Smooth muscle cell (in vitro differentiated cells): ENCODE data around the gene FEZ2. TPM values are rescaled to one million over a fixed set of nuclear protein-coding genes. Genes with fewer than 3 reads are reported as not detected.

ENCODE experiments used
- DNase-seq: peaks from one replicate; lab custom pipeline; 2025; ENCODE audit not compliant: unreplicated experiment; lab: John Stamatoyannopoulos, UW
- H2AFZ ChIP-seq: fragments of 200-600 bp; sonication (generic); 2 replicates; pipeline ENCODE4 v1.6.0; 2016; ENCODE audit warnings: antibody characterized with exemption, low read depth, mild to moderate bottlenecking
- H3F3A ChIP-seq: fragments of 200-600 bp; sonication (generic); 2 replicates; pipeline ENCODE4 v1.6.0; 2017; ENCODE audit warnings: antibody characterized with exemption, low read depth
- H3K27ac ChIP-seq: fragments of 200-600 bp; sonication (generic); 2 replicates; pipeline ENCODE4 v1.5.1; 2016; ENCODE audit warnings: low read depth, mild to moderate bottlenecking
- H3K27me3 ChIP-seq: fragments of 200-600 bp; sonication (generic); 2 replicates; pipeline ENCODE4 v1.6.1; 2016; ENCODE audit warnings: low read depth, mild to moderate bottlenecking
- H3K36me3 ChIP-seq: fragments of 200-600 bp; sonication (generic); 2 replicates; pipeline ENCODE4 v1.5.1; 2016; ENCODE audit warnings: low read depth
- H3K4me1 ChIP-seq: fragments of 200-600 bp; sonication (generic); 2 replicates; pipeline ENCODE4 v1.5.1; 2016; ENCODE audit warnings: low read depth
- H3K4me2 ChIP-seq: fragments of 200-600 bp; sonication (generic); 2 replicates; pipeline ENCODE4 v1.6.0; 2016; ENCODE audit warnings: mild to moderate bottlenecking
- H3K4me3 ChIP-seq: fragments of 200-600 bp; sonication (generic); 2 replicates; pipeline ENCODE4 v1.5.1; 2016; ENCODE audit warnings: mild to moderate bottlenecking
- H3K79me2 ChIP-seq: fragments of 200-600 bp; sonication (generic); 2 replicates; pipeline ENCODE4 v1.6.0; 2016; ENCODE audit warnings: low read depth, mild to moderate bottlenecking
- H3K9ac ChIP-seq: fragments of 200-600 bp; sonication (generic); 2 replicates; pipeline ENCODE4 v1.6.0; 2016; ENCODE audit warnings: low read depth
- H3K9me3 ChIP-seq: fragments of 200-600 bp; sonication (generic); replicated peaks from 2 replicates; pipeline ENCODE4 v1.5.1; 2016; ENCODE audit warnings: low read depth
- H4K20me1 ChIP-seq: fragments of 200-600 bp; sonication (generic); 2 replicates; pipeline ENCODE4 v1.6.0; 2016; ENCODE audit warnings: low read depth
- CTCF ChIP-seq: fragments of 200-600 bp; sonication (generic); IDR thresholded peaks from 2 replicates; pipeline ENCODE4 v1.5.1; 2017; ENCODE audit warnings: borderline replicate concordance, mild to moderate bottlenecking, antibody characterized with exemption; ENCODE audit not compliant: insufficient read depth, poor library complexity, severe bottlenecking
- WGBS: methylation state at CpG from one replicate; pipeline ENCODE4 v1.1.7; 2016; ENCODE audit warnings: low lambda C conversion rate; 5-methylcytosine and 5-hydroxymethylcytosine counted together
- polyA plus RNA-seq: library from polyadenylated mRNA; unstranded; fragments of >200 nt; fragmentation: Nextera tagmentation; extraction: Ambion mirVana; gene quantifications from 2 replicates; pipeline ENCODE4 v1.2.1, GENCODE V29; 2016
- total RNA-seq: library from RNA; depleted of rRNA; stranded (reverse); fragments of >200 nt; gene quantifications from 2 replicates; pipeline ENCODE4 v1.2.3, GENCODE V29; 2014

Gene FEZ2
- total and polyA plus RNA-seq, 2 experiments from 2014 or later: 17.7 to 69.0 TPM

- Histone ChIP-seq H4K20me1 (no peaks in the 10 kb centered on the region), H2AFZ (no peak overlapping the region), H3K79me2 (no peaks in the 10 kb centered on the region), H3K4me1 (no peaks in the 10 kb centered on the region), H3K4me3 (no peak overlapping the region), H3K27ac (no peak overlapping the region), H3F3A (peaks cover 7% of the 10 kb centered on the region), H3K4me2 (no peak overlapping the region), H3K9me3 (no peaks in the 10 kb centered on the region), H3K9ac (no peak overlapping the region), H3K27me3 (no peaks in the 10 kb centered on the region), H3K36me3 (no peaks in the 10 kb centered on the region)
- 48% methylated on average over 1 of the region's 1 CpG for WGBS
- DNase-seq: no peak
- TF ChIP-seq CTCF: no peak
These were observed 52.0 kb downstream of the FEZ2 start for GRCh38 chr2:36545871-36546416.

- no peaks in the 10 kb centered on the region for H3K4me1 ChIP-seq
- H3K27ac ChIP-seq: no peak overlapping the region
- H3K4me2 ChIP-seq: no peak overlapping the region
- no peak overlapping the region for H3K4me3 ChIP-seq
- WGBS: 91% methylated on average over 6 of the region's 6 CpGs
- H3K36me3 ChIP-seq: no peaks in the 10 kb centered on the region
- TF ChIP-seq CTCF: no peak
- no peaks in the 10 kb centered on the region for H3K9me3 ChIP-seq
- peaks cover 4% of the 10 kb centered on the region for H3F3A ChIP-seq
- H3K27me3 ChIP-seq: no peaks in the 10 kb centered on the region
- no peaks in the 10 kb centered on the region for H3K79me2 ChIP-seq
- no peak for DNase-seq
- no peak overlapping the region for H3K9ac ChIP-seq
- H4K20me1 ChIP-seq: no peaks in the 10 kb centered on the region
- no peak overlapping the region for H2AFZ ChIP-seq
These were observed 53.2 kb downstream of the FEZ2 start for GRCh38 chr2:36544638-36545338.

GRCh38 chr2:36541891-36542595 lies 55.9 kb downstream of the FEZ2 start:
- H3K9ac ChIP-seq: no peak overlapping the region
- H4K20me1 ChIP-seq: no peaks in the 10 kb centered on the region
- H2AFZ ChIP-seq: no peak overlapping the region
- no peak overlapping the region for H3K27ac ChIP-seq
- TF ChIP-seq CTCF: no peak
- no peak overlapping the region for H3K4me3 ChIP-seq
- H3K9me3 ChIP-seq: no peaks in the 10 kb centered on the region
- no peaks in the 10 kb centered on the region for H3K27me3 ChIP-seq
- no peaks in the 10 kb centered on the region for H3K79me2 ChIP-seq
- H3F3A ChIP-seq: peaks cover 4% of the 10 kb centered on the region
- DNase-seq: no peak
- no peaks in the 10 kb centered on the region for H3K36me3 ChIP-seq
- WGBS: 78% methylated on average over 4 of the region's 4 CpGs
- no peak overlapping the region for H3K4me2 ChIP-seq
- no peaks in the 10 kb centered on the region for H3K4me1 ChIP-seq
